HepG2 (cell line): ENCODE data around the gene DAAM1. TPM values are rescaled to one million over a fixed set of nuclear protein-coding genes. Genes with fewer than 3 reads are reported as not detected.

Source experiments
- DR1 ChIP-seq: sonication (generic); formaldehyde crosslinking; IDR thresholded peaks from 2 replicates; pipeline ENCODE4 v1.8.0; 2021; ENCODE audit warnings: mild to moderate bottlenecking, missing genetic modification reagents, inconsistent platforms
- E2F5 ChIP-seq: sonication (generic); formaldehyde crosslinking; conservative IDR thresholded peaks from 2 replicates; pipeline ENCODE4 v1.4.0; 2020; ENCODE audit warnings: missing genetic modification reagents
- EP300 ChIP-seq, 3 experiments: sonication (generic) in 1 of 3; formaldehyde crosslinking in 1 of 3; IDR thresholded peaks; 2 replicates each; pipeline versions ENCODE4 v1.5.1 to v1.6.1; 2011 to 2020; ENCODE audit warnings: low read depth in 2 of 3, low read length in 2 of 3, borderline replicate concordance in 1 of 3, improper control_type of control experiment in 1 of 3, mild to moderate bottlenecking in 1 of 3, missing genetic modification reagents in 1 of 3, moderate library complexity in 1 of 3
- FOSL2 ChIP-seq: sonication (generic); formaldehyde crosslinking; IDR thresholded peaks from 2 replicates; pipeline ENCODE4 v1.4.0; 2020; ENCODE audit warnings: missing genetic modification reagents
- REL ChIP-seq: sonication (generic); formaldehyde crosslinking; conservative IDR thresholded peaks from 2 replicates; pipeline ENCODE4 v1.8.0; 2022; ENCODE audit warnings: mild to moderate bottlenecking, missing genetic modification reagents, moderate library complexity
- RFX1 ChIP-seq: fragments of 450-650 bp; IDR thresholded peaks from 2 replicates; pipeline ENCODE4 v1.6.1; 2017
- TCF7L2 ChIP-seq: IDR thresholded peaks from 2 replicates; pipeline ENCODE4 v1.6.1; 2011; ENCODE audit warnings: mild to moderate bottlenecking, low read depth, low read length, moderate library complexity
- ZFP36 ChIP-seq: fragments of 150-350 bp; IDR thresholded peaks from 2 replicates; pipeline ENCODE4 v1.6.1; 2018; ENCODE audit warnings: borderline replicate concordance, low read length, low read depth; ENCODE audit not compliant: partially characterized antibody
- ZNF10 ChIP-seq: sonication (generic); formaldehyde crosslinking; IDR thresholded peaks from 2 replicates; pipeline ENCODE4 v1.4.0; 2020; ENCODE audit warnings: mild to moderate bottlenecking, low read depth, missing genetic modification reagents, borderline replicate concordance
- ZNF136 ChIP-seq: sonication (generic); formaldehyde crosslinking; IDR thresholded peaks from 2 replicates; pipeline ENCODE4 v1.8.1; 2022; ENCODE audit warnings: low read depth, mild to moderate bottlenecking, moderate library complexity, missing genetic modification reagents
- ZNF205 ChIP-seq: IDR thresholded peaks from 2 replicates; pipeline ENCODE4 v1.6.1; 2018; ENCODE audit warnings: missing biosample characterization, missing genetic modification reagents
- ZNF318 ChIP-seq: sonication (generic); formaldehyde crosslinking; IDR thresholded peaks from 2 replicates; pipeline ENCODE4 v1.4.0; 2020; ENCODE audit warnings: mild to moderate bottlenecking, missing genetic modification reagents
- ZNF331 ChIP-seq: sonication (generic); formaldehyde crosslinking; IDR thresholded peaks from 2 replicates; pipeline ENCODE4 v1.4.0; 2020; ENCODE audit warnings: missing genetic modification reagents
- ZNF337 ChIP-seq: sonication (generic); formaldehyde crosslinking; IDR thresholded peaks from 2 replicates; pipeline ENCODE4 v1.5.1; 2020; ENCODE audit warnings: missing genetic modification reagents, low read depth, mild to moderate bottlenecking, borderline replicate concordance
- ZNF33B ChIP-seq: sonication (generic); formaldehyde crosslinking; IDR thresholded peaks from 2 replicates; pipeline ENCODE4 v1.5.1; 2020; ENCODE audit warnings: mild to moderate bottlenecking, missing genetic modification reagents
- ZNF367 ChIP-seq: sonication (generic); formaldehyde crosslinking; IDR thresholded peaks from 2 replicates; pipeline ENCODE4 v1.4.0; 2020; ENCODE audit warnings: missing genetic modification reagents, borderline replicate concordance
- ZNF543 ChIP-seq: sonication (generic); formaldehyde crosslinking; IDR thresholded peaks from 2 replicates; pipeline ENCODE4 v1.4.0; 2020; ENCODE audit warnings: mild to moderate bottlenecking, missing genetic modification reagents
- ZNF879 ChIP-seq: sonication (generic); formaldehyde crosslinking; IDR thresholded peaks from 2 replicates; pipeline ENCODE4 v1.8.1; 2023; ENCODE audit warnings: missing genetic modification reagents
- ZZZ3 ChIP-seq: sonication (generic); formaldehyde crosslinking; IDR thresholded peaks from 2 replicates; pipeline ENCODE4 v1.4.0; 2020; ENCODE audit warnings: missing genetic modification reagents, mild to moderate bottlenecking, borderline replicate concordance
- polyA plus RNA-seq, 8 experiments: library from polyadenylated mRNA; depleted of rRNA in 3 of 8; stranded (reverse) in 7 of 8; unstranded in 1 of 8; fragments of >200 nt; fragmentation: Illumina TruSeq in 4 of 8; extraction: Trizol in 4 of 8; gene quantifications; 2 replicates each; pipeline versions ENCODE4 v1.2.1 to v1.2.3, GENCODE V29; 2011 to 2016; ENCODE audit warnings: low read depth in 4 of 8, missing spikeins in 1 of 8, mixed read lengths in 1 of 8; ENCODE audit not compliant: insufficient read depth in 1 of 8
- total RNA-seq, 5 experiments: library from RNA; depleted of rRNA; stranded (reverse); fragments of >200 nt; fragmentation: Illumina TruSeq; extraction: Trizol; gene quantifications; 2 replicates each; pipeline ENCODE4 v1.2.3, GENCODE V29; 2016; ENCODE audit warnings: low read depth in 1 of 5

The DAAM1 gene
- total and polyA plus RNA-seq, 2 of the 13 experiments (the other 11 are each of a cell fraction or from before 2014, with no cell fraction given): 10.9 to 24.5 TPM

GRCh38 chr14:59360923-59361794 is 172.7 kb downstream of the DAAM1 start (continued):
- TF ChIP-seq ZNF318 (CRISPR knock-in tag) (no peak), FOSL2 (CRISPR knock-in tag) (peak; percentile 97), ZNF367 (CRISPR knock-in tag) (no peak), REL (CRISPR knock-in tag) (no peak), RFX1 (no peak), ZNF331 (CRISPR knock-in tag) (no peak), ZNF337 (CRISPR knock-in tag) (no peak), ZNF879 (CRISPR knock-in tag) (no peak), DR1 (CRISPR knock-in tag) (no peak), ZNF33B (no peak), ZNF10 (CRISPR knock-in tag) (no peak), EP300 (IDR thresholded peaks at IDR 0.05; ENCODE audit: low read depth in 2 of 2, low read length in 2 of 2) (peak in 1 of 2 experiments; percentile 22; a peak in 1 of 4 replicates), EP300 (CRISPR knock-in tag; IDR thresholded peaks at IDR 0.05; ENCODE audit: borderline replicate concordance) (peak; percentile 19; the same call in 1 of the 2 replicates), ZNF543 (CRISPR knock-in tag) (no peak), ZNF136 (CRISPR knock-in tag) (no peak), ZFP36 (no peak), E2F5 (CRISPR knock-in tag) (no peak), ZNF205 (no peak), ZZZ3 (no peak), TCF7L2 (no peak)
